ENCODE measurements around the gene PSKH1.

Gene PSKH1

DNA sequence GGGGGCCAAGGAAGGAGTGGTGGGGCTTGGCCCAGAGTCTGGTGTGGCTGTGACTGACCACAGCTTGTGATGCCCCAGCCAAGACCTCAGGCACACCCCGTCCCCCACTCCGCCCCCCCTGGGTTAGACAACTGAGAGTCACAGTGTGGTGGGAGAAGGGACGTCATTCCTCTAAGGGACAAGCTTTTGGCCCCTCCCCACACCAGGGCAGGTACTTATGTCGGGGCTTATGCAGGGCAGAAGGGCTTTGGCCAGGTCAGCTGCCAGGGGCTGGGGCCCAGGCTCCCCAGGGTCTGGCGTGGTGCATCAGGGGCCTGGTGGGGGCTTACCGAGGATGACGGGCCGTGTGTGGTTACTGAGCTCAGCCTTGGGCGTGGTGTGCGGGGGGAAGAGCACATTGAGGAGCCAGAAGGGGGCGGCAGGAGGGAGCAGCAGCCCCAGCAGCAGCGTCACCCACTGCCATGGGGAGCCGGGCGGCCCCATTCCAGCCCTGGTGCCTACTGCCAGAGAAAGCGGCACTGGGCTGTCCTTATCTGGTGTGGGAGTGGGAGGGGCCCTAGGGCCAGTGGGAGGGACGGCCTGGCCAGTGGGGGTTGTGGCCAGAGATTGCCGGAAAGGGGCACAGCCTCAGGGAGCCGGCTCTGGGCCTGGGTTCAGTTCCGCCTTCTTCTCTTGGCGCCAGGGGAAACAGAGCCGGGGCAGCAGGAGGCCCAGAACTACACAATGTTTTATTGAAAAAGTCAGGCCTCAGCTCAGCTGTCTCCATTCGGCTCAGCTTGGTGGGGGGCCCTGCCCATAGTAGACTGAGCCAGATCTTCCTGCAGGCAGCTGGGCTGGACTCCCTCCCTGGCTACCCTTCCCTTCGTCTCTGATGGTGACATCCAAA is 50.8 kb downstream of the PSKH1 start, which contains the start of gene LCAT:
Gene LCAT, minus strand, starts transcription at position 502 of the 886 bp plus-strand sequence. Its CDS starts 19 bp downstream, at position 483.
- no peaks in the 10 kb centered on the region for H3K27me3 ChIP-seq
- H3K4me1 ChIP-seq = peaks cover 7% of the 10 kb centered on the region
- TF ChIP-seq, protein P1, sequence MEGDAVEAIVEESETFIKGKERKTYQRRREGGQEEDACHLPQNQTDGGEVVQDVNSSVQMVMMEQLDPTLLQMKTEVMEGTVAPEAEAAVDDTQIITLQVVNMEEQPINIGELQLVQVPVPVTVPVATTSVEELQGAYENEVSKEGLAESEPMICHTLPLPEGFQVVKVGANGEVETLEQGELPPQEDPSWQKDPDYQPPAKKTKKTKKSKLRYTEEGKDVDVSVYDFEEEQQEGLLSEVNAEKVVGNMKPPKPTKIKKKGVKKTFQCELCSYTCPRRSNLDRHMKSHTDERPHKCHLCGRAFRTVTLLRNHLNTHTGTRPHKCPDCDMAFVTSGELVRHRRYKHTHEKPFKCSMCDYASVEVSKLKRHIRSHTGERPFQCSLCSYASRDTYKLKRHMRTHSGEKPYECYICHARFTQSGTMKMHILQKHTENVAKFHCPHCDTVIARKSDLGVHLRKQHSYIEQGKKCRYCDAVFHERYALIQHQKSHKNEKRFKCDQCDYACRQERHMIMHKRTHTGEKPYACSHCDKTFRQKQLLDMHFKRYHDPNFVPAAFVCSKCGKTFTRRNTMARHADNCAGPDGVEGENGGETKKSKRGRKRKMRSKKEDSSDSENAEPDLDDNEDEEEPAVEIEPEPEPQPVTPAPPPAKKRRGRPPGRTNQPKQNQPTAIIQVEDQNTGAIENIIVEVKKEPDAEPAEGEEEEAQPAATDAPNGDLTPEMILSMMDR (IDR thresholded peaks at IDR 0.05; ENCODE audit: low read depth, low read length) = no peak
- no peak within 1 kb of the TSS for H3K4me3 ChIP-seq (ENCODE audit: low read depth, low read length)
- H3K9me3 ChIP-seq = no peaks in the 10 kb centered on the region
- DNase-seq = no peak
- H3K36me3 ChIP-seq = no peaks in the 10 kb centered on the region

DNA sequence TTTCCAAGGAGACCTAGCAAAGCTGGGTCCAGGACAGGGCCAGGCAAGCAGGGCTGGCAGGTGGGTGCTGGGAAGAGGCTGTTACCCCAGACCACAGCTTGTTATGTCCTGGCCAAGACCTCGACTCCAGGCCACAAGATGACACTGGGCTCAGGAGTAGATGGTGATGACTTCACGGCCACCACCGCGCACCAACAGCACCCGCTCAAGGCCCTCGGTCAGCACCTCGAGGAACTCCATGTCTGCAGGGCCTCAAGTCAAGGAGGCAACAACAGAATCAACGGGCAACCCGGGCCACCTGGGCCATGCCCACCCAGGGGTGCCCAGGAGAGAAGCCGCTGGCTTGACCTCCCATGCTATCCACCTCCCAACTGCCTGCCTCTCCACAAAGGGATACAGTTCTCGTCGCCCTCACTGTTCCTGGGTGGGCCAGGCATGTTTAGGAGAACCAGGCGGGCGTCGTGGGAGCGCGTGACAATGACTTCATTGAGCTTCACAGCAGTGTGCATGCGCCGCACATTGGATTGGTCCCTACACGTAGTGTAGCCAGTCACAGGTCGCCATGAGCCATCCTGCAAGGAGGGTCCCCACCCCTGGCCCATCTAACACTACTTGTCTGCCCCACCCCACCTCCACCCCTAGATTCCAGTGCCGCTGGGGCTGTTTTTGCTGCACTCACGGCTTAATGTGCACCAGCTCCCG is 51.8 kb downstream of the PSKH1 start:
- TF ChIP-seq, protein P1 (IDR thresholded peaks at IDR 0.05; ENCODE audit: low read depth, low read length) = no peak
- no peak for DNase-seq
- Histone ChIP-seq H3K4me1 (peaks cover 7% of the 10 kb centered on the region), H3K4me3 (ENCODE audit: low read depth, low read length) (no peak overlapping the region), H3K36me3 (no peaks in the 10 kb centered on the region), H3K9me3 (no peaks in the 10 kb centered on the region), H3K27me3 (no peaks in the 10 kb centered on the region)

DNA sequence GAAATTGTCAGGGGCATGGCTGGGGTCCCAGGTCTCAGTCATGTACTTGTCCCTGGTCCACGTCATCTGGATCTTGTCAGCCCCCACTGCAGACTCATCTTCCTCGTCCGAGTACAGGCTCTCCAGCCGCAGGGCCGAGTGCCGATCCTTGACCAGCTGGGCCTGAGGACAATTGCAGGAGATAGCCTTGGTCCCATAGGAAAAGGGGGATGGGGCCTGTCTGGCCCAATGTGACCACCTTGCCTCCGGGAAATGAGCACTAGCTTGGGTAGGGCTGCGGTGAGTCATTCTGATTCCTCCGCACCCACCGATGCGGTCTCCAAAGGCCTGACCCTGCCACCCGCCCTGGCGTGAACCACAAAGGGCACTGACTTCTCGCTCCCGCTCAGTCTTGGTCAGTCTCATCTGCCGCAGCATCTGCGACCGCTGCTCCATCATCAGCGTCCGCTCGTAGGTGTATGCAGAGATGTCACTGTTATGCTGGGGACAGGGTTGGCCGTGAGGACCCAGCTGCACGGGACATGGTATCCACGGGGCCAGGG is 52.4 kb downstream of the PSKH1 start:
- Histone ChIP-seq H3K36me3 (no peaks in the 10 kb centered on the region), H3K9me3 (no peaks in the 10 kb centered on the region), H3K4me1 (peaks cover 7% of the 10 kb centered on the region), H3K4me3 (ENCODE audit: low read depth, low read length) (no peak overlapping the region), H3K27me3 (no peaks in the 10 kb centered on the region)
- TF ChIP-seq, protein P1 (IDR thresholded peaks at IDR 0.05; ENCODE audit: low read depth, low read length) = no peak
- DNase-seq = no peak

DNA sequence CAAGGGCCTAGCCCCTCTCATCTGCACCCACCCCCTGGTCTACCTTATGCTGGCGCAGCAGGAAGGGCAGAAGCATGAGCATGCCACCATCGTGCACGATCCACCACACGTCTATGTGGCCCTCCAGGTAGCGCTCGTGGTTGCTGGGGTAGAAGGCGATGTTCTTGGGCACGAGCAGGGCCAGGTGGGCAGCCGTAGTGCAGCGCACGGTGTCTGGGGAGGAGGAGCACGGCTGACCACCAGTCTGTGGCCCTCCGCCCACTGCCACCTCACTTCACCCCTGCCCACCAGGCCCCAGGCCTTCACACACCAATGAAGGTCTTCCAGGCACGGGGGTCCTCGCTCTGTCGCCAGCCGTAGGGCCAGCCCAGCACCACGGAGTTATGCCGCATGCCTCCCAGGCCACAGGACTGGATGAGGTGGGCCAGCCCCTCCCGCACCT is 53.1 kb downstream of the PSKH1 start:
- H3K4me1 ChIP-seq = peaks cover 8% of the 10 kb centered on the region
- H3K9me3 ChIP-seq = no peaks in the 10 kb centered on the region
- H3K27me3 ChIP-seq = no peaks in the 10 kb centered on the region
- no peak for DNase-seq
- TF ChIP-seq, protein P1 (IDR thresholded peaks at IDR 0.05; ENCODE audit: low read depth, low read length) = no peak
- no peak overlapping the region for H3K4me3 ChIP-seq (ENCODE audit: low read depth, low read length)
- no peaks in the 10 kb centered on the region for H3K36me3 ChIP-seq

DNA sequence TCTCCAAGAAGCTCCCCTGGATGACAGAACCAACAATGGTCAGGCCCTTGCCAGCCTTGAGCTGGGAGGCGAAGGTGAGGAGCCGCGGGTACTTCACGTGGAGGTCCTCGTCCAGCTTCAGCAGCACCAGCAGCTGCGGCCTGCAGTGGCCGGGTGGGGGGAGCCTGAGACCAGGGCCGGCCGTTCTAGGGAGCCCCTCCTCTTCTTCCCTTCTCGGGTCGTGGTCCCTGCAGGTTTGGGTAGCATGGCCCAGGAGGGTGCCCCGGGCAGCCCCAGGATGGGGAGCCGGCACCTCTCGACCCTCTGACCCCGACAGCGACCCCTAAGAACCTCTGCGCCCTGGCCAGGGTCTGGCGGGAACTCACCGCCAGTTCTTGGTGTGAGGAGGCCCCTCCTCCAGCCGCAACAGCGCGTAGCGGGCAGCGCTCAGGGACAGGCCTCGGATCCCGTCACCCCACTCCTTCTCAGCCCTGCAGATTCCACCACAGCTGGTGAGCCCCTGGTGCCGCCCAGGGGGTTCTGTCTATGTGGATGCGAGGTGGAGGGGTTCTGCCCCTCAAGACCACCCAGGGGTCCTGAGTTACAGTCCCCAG is 54.0 kb downstream of the PSKH1 start:
- Histone ChIP-seq H3K36me3 (no peaks in the 10 kb centered on the region), H3K9me3 (no peaks in the 10 kb centered on the region), H3K4me1 (peaks cover 12% of the 10 kb centered on the region), H3K27me3 (no peaks in the 10 kb centered on the region), H3K4me3 (ENCODE audit: low read depth, low read length) (no peak overlapping the region)
- TF ChIP-seq, protein P1 (IDR thresholded peaks at IDR 0.05; ENCODE audit: low read depth, low read length) = no peak
- DNase-seq = peak; percentile 7
